ENCODE data around the gene CCNYL1.

- TF ChIP-seq, protein P1, sequence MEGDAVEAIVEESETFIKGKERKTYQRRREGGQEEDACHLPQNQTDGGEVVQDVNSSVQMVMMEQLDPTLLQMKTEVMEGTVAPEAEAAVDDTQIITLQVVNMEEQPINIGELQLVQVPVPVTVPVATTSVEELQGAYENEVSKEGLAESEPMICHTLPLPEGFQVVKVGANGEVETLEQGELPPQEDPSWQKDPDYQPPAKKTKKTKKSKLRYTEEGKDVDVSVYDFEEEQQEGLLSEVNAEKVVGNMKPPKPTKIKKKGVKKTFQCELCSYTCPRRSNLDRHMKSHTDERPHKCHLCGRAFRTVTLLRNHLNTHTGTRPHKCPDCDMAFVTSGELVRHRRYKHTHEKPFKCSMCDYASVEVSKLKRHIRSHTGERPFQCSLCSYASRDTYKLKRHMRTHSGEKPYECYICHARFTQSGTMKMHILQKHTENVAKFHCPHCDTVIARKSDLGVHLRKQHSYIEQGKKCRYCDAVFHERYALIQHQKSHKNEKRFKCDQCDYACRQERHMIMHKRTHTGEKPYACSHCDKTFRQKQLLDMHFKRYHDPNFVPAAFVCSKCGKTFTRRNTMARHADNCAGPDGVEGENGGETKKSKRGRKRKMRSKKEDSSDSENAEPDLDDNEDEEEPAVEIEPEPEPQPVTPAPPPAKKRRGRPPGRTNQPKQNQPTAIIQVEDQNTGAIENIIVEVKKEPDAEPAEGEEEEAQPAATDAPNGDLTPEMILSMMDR (IDR thresholded peaks at IDR 0.05): no peak
- TF ChIP-seq ZFX (IDR thresholded peaks at IDR 0.05; ENCODE audit: borderline replicate concordance): no peak
These were observed 72.1 kb downstream of the CCNYL1 start for GRCh38 chr2:207783514-207783913.

Data from 22Rv1 (cell line).